T follicular helper cell (primary cell): Measurements from ENCODE around the gene PRF1.

Experiments
- DNase-seq: peaks from one replicate; pipeline ENCODE4 v3.0.0-alpha.2; 2020; ENCODE audit warnings: low read depth

Gene PRF1

GRCh38 chr10:70576803-70577517 lies 25.6 kb downstream of the PRF1 start:
- DNase-seq: no peak

DNA sequence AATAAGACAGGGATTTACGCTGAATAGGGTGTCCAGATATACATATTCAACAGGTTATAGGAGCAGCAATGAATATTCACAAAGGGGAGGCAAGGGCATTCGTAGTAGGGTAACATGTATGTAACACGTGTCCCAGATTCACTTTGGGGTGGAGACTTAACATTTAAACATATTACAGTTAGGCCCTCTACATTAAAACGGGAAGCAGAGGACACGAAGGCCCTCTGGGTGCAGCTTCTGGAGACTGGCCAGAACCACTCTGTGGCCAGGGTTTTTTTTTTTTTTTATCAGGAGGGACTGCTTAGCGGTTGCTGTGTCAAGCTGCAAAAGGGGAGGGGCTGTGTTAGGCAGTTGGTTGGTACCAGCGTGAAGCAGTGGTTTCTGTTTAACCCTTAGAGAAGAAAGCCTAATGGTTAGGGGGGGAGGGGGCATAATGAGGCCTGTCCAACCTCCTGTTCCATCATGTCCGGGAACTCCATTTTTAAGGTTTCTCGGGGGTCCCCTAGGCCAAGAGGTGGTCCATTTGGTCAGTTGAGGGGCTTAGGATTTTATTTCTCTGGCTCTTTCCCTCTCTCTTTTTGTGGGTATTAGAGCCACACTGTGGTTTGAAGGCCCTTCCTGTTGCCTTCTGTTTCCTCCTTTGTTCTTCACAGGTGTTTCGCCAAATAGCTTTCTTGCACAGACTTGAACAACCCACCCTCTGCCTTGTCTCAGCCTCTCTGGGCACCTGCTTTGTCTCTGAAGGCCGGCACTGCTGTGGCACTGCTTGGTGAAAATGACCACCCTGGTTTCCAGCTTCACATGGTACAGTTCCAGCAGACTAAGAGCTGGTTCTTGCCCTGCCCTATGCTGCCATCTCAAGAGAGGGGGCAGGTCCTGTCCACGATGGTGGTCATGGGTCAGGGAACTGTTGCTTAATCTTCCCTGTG lies 26.4 kb downstream of the PRF1 start:
- no peak for DNase-seq

- no peak for DNase-seq
Measured at GRCh38 chr10:70575486-70575873, 27.1 kb downstream of the PRF1 start.

DNA sequence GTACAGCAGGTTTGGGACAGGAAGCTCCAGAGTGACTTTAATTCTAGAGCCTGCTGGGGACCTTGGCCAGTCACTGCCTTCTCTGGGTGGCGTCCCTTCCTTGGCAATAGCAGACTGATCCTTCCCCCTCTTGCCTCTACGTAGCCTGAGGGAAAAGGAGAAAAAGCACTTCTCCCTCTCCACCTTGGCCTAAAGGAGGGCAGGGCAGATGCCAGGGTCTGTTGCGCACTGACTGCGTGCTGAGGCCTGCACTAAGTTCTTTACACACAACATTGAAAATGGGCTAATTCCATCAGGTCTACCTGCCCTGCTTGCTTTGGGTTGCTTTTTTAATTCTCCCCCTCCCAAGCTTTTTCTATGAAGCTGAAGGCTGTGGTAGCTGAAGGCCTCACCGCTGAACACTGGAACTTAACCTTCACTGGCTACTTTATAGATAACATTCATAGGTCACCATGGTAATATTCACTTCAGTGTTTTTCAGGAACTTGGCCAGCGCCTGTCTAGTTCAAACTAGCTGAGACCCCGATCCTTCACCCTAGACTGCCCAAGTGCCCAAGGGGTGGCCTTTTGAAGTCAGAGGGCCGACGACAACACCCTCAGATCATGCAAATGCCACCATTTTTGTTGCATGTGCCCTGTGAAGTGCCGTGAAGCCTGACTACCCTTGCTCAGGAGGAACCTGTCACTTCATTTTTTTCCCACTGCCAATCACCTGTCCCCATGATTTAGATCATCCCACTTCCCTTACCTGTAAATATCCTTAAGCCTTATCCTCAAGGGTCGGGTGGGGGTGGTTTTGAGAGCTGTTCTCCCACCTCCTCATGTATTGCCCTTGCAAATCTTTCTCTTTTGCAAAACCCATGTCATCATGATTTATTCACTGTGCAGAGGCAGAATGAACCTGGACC lies 28.7 kb downstream of the PRF1 start:
- no peak for DNase-seq

DNA sequence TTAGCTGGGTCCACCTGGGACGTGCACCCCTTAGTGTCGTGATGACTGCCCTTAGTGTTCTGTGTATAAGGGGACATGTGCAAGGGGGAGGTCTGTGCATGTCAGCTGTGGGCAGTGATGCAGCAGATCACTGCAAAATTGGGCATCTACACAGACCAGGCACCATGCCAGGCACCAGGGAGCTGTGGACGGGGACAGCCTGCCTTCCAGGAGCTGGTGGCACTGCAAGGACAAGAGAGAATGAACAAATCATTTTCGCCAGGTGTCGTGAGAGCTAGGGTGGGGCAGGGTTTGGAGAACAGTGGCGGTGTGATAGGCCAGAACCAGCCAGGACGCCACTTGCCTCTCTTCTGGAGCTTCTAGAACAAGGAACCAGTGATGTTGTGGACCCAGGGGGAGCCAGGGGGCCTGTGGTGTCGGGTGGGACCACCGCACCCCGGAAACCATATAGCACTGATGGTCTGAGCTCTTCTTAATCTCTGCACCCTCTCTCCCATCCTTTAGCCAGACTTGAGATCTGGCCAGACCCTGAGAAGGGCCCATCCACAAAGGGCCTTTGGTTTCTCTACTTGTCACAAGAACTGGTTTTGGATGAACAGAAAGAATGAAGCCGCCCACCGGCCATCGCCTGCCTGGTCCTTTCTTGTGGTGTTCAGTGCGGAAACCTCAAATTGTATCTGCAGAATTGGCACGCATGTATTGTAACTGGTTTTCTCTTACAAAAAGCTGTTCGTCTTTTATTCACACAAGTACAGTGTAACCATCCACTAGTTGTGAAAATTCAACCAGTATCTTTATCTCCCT lies 30.7 kb downstream of the PRF1 start:
- DNase-seq: no peak

- DNase-seq: no peak
Measured at GRCh38 chr10:70571236-70571635, 31.3 kb downstream of the PRF1 start.

- DNase-seq: no peak
Measured at GRCh38 chr10:70568781-70569495, 33.6 kb downstream of the PRF1 start.

DNA sequence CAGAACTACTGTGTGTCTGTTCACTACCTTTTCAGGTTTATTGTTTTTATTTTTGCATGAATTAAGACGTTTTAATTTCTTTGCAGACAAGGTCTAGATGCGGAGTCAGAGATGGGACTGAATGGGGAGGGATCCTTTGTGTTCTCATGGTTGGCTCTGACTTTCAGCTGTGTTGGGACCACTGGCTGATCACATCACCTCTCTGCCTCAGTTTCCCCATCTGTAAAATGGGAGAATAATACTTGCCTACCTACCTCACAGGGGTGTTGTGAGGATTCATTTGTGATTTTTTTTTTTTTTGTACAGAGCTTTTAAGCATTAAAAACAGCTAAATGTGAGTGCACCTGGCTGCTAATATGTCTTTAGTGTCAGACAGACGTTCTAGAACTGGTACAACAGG lies 34.4 kb downstream of the PRF1 start:
- DNase-seq: no peak

- DNase-seq: no peak
Measured at GRCh38 chr10:70567603-70568002, 34.9 kb downstream of the PRF1 start.

- DNase-seq: no peak
Measured at GRCh38 chr10:70566515-70567290, 35.8 kb downstream of the PRF1 start.

GRCh38 chr10:70565556-70566514 lies 36.7 kb downstream of the PRF1 start:
- DNase-seq: no peak

DNA sequence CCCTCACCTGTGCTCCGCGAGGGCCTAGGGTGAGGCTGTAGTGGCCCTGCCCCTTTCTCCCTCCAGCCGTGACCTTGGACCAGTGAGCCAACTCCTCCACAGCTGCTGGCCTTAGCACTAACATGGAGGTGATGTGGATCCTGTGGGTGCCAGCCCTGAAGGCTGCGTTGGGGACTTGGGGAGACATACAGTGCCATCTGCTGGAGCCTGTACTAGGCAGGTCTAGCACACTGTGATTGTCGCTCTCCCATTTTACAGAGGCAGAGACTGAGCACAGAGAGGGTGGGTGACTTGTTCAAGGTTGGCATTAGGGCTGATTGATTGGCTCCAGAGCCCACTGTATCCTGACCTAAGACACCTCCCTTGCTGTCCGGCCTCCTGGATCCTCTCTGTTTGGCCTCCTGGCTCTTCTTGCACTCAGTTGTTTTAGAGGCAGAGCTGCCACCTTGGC lies 37.6 kb downstream of the PRF1 start:
- DNase-seq: no peak

DNA sequence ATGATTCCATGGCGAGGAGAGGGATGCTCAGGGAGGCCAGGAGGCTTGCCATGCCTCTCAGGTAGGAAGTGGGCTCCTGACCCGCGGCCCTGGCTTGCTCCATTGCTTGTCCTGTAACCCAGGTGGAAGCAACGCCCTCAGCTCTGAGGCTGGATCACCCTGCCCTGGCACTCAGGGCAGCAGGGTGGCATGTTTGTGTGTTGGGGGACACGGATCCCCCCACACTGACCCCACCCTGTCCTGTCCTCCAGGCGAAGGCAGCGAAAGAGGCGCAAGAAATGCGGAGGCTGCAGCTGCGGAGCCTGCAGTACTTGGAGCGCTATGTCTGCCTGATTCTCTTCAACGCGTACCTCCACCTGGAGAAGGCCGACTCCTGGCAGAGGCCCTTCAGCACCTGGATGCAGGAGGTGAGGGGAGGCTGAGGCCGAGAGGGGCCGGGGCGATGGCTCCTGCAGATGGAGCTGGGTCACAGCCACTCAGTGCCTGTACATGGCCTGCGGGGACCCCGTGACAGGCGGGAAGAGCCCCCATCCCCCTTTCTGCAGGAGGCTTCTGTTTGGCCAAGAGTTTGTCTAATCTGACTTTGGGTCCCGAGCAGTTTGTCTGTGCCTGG lies 38.3 kb downstream of the PRF1 start:
- no peak for DNase-seq

GRCh38 chr10:70563230-70563629 lies 39.3 kb downstream of the PRF1 start:
- DNase-seq: no peak

DNA sequence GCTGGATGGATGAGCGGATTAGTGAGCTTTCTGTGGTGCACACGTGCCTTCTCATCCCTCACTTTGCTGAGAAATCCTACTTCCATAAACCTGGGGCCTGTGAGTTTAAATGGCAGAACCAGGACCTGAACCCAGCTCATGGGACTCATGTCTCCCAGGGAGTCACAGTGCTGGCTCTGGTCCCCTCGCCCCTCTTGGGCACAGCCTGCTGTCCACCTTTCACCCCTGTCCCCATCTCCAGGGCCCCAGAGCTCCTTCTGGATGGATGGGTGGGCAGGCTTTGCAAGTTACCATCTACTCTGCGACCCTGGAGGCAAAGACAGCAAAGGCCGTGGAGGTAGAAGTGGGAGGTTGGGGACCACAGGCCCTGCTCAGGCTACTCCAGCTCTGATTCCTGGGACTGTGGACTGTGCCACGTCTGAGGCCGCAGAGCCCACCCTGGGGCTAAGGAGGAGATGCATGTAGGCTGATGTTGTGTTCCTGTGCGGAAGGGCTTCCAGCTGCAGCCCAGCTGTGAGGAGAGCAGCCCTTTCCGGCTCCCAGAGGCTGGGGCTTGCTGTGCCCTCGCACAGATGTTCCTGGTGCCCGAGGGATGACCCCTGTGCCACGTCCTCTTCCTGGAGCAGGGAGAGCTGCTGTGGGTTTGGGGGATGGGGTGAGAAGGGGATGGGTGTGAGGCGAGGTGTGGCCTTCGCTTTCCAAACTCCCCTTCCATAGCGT lies 40.3 kb downstream of the PRF1 start:
- DNase-seq: no peak

DNA sequence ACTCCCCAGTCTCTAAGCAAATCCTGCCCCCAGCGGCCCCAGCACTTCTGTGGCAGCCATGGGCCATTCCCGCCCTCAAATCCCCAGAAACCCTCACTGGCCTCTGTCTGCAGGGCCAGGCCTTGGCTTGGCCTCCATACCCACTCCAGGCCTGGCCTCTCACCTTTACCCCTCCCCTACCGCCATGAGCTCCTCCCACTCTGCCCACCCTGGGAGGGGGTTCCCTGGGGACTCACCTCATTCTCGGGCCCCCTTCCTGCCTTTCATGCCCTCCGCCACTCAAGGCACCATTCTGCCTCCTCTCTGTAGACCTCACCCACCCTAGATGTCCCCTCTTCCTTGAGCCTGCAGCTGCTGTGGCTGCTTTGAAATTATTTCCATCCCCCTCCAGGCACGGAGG lies 41.0 kb downstream of the PRF1 start:
- no peak for DNase-seq

GRCh38 chr10:70561070-70561469 lies 41.5 kb downstream of the PRF1 start:
- DNase-seq: no peak
